Measurements from ENCODE around the gene ROBO2.

ROBO2 gene

DNA sequence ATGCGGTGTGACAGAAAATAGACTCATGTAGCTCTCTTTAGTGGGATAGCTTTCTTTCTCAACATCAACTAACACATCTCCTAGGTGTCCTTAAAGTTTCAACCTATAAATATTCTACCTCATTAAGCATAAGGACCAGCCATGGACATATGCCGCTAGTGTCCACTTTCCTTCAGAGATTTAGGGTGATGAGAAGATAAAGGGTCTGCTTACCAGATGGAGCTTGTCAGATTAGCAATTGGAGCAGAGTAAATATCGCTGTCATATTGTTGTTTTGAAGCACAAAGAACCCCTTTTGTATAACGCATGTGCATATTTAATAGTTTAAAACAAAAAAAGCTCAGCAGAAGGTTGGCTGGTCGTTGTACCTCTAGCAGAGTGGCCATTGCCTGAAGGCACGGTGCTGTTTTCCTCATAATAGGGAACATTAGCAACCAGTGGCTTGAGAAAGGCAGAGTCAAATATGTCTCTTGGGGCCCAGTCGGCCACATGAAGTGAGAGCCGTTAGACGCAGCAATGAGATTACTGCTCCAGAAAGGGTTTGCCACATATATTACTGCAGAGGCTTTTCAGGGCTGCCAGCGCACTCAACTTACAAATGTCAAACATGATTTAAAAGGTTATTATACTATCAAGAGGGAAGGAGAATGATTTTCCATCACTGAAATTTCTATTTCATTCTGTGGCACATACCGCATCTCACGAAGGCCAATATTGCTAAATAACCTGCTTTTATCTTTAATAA lies 264.2 kb downstream of the ROBO2 start:
- no peak for DNase-seq (ENCODE audit: low read depth, low spot score)
- H3K4me3 ChIP-seq (ENCODE audit: low read length), result no peak overlapping the region

DNA sequence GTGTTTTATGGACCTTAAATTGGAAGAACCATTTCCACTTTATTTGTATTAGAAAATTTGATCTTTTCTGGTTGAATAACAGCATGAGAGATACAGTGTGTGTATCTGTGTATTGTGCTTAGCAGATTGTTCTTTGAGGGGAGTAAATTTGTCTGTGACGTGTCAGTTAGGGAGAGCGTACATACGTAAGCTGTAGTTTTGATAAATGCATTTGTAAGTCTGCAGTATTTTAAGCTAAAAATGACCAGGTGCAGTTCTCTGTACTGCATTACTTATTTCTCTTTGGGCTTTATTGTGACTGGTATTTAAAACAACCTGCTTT lies 264.8 kb downstream of the ROBO2 start:
- DNase-seq (ENCODE audit: low read depth, low spot score), result no peak
- H3K4me3 ChIP-seq (ENCODE audit: low read length), result no peak overlapping the region

DNA sequence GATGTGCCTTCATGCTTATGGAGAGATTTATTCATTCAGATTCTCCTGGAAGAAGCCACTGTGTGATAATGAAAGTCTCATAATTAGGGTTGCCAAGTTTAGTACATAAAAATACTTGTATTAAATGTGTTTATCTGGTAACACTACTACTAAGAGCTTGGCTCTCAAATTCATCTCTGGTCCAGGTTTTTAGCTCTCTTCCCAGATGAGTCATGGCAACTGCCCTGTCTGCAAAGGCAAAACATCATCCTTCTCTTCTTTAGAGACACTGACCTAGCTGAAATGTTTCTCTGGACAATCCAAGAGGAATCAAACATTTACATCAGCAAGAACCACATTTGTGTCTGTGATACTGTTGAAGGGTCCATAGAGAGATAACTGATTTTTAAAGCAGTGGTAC lies 269.6 kb downstream of the ROBO2 start:
- H3K4me3 ChIP-seq (ENCODE audit: low read length), result no peak overlapping the region
- DNase-seq (ENCODE audit: low read depth, low spot score), result no peak

DNA sequence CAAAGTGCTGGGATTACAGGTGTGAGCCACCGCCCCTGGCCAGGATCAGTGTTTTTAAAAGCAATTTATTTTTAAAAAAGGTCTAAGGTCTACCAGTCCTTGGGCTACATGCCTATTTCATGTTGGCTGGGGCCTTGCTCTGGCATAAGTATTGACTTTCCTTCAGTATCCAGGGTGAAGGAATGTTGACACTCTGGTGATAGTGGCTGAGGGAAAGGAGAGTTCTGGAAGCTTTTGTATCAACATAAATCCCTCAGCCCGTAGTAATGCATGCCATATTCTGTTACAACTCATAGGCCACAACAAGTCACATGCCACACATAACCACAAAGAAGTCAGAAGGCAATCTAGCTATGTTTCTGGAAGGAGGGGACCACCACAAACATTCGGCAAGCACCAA lies 273.9 kb downstream of the ROBO2 start:
- no peak for DNase-seq (ENCODE audit: low read depth, low spot score)
- no peak overlapping the region for H3K4me3 ChIP-seq (ENCODE audit: low read length)

DNA sequence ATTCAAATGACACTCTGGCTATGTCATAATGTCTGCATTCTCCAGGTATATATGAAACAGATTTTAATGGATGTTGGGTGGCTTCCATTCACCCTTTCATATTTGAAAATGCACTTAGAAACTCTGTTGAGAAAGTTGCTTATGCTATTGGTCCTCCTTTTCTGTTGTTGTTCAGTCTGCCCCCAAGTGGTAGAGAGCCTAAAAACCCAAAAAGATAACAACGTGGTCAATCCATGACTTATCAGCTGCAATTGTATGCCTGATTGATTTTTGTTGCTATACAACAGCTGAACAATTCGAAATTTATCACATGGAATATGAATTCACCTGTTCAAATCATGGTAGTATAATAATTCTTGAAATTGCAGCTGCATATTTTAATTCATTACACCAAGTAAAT lies 279.8 kb downstream of the ROBO2 start:
- peak; percentile 18 for DNase-seq (ENCODE audit: low read depth, low spot score)

DNA sequence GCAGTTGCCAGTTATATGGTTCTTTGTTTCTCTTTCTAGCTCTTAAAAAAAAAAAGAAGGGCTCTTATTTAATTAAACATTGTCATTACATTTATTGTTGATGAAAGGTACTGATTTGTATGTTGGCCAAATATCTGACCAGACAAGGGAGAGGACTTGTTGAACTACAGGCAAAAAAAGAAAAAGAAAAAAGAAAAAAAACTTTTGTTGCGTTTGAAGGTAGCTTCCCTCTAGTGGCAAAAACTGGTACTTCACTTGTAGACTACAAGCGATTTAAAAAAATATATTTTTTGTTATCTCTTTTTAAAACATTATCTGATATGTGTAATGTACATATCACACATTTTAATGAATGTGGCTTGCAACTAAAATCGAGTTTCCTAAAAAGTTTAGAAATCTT lies 280.6 kb downstream of the ROBO2 start:
- DNase-seq (ENCODE audit: low read depth, low spot score), result peak; percentile 70
- H3K4me3 ChIP-seq (ENCODE audit: low read length), result no peak overlapping the region

More for the DNA sequence above, 279.8 kb downstream of the ROBO2 start:
- no peak overlapping the region for H3K4me3 ChIP-seq (ENCODE audit: low read length)

DNA sequence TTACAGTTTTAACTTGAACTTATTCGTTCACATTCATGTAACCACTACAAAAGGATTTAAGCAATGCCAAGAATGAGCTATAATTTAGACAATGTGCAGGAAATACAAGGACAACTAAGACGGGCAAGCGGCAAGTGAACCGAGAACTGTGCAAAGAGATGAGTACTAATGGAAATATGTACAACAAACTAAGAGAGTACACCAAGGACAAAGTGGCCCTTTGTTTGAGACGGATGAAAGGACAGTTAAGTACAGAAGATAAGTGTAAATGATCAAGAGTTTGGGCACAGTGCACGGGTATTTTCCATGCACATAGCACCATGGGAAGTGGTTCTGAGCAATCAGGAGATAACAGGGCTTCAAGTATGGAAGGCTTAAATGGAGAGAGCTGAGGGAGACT lies 281.7 kb downstream of the ROBO2 start:
- DNase-seq (ENCODE audit: low read depth, low spot score), result no peak
- H3K4me3 ChIP-seq (ENCODE audit: low read length), result no peak overlapping the region

DNA sequence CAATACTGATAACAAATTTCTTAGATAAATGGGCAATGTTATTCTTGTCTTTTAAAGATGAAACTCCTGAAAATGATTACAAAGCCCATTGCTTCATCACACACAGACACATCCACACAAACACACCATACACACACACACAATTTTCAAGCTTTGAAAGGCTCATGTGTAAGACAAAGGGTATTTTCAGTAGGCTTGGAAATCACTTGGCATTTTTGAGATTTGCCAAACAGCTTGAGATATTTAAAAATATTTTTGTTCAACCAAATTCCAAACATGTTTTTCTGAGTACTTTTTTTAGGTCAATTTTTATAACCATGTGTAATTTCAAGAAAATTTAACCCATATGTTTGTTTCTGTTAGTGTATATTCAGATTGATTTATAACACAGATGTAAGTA lies 283.7 kb downstream of the ROBO2 start:
- DNase-seq (ENCODE audit: low read depth, low spot score), result no peak
- H3K4me3 ChIP-seq (ENCODE audit: low read length), result no peak overlapping the region

DNA sequence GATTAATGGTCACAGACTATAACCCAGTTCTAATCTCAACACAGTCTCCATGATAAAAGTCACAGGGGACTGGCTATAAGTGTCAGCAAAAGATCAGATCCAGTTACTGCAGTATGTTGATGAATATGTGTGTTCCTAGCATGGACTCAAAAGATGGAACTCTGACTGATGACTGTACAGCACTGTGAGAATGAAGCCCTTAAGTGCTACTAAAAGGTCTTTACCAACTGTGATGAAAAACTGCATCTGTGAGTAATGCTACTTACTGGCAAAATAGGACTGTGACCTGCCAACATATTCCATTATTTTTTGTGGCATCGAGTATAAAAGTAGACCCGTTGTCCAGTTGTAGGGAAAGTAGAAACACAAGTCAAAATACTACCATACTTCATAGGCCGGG lies 284.2 kb downstream of the ROBO2 start:
- no peak overlapping the region for H3K4me3 ChIP-seq (ENCODE audit: low read length)
- DNase-seq (ENCODE audit: low read depth, low spot score), result no peak

DNA sequence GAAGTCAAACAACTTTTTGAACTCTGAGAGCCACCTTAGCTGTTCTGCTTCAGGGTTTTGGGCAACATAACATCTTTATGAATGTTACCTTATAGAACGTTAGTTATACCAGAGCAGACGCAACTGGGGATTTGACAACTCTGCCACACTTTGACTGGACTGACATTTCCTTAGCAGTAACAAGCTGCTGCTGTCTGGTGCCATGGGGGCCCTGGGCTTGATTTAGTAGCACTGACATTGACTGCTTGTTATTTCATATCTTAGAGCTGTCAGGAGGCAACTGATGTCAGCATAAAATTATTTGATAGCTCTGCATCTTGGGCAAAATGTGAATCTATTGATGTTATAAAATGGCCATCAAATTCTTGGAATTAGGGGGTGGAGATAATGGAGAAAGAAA lies 285.4 kb downstream of the ROBO2 start:
- no peak overlapping the region for H3K4me3 ChIP-seq (ENCODE audit: low read length)
- no peak for DNase-seq (ENCODE audit: low read depth, low spot score)

DNA sequence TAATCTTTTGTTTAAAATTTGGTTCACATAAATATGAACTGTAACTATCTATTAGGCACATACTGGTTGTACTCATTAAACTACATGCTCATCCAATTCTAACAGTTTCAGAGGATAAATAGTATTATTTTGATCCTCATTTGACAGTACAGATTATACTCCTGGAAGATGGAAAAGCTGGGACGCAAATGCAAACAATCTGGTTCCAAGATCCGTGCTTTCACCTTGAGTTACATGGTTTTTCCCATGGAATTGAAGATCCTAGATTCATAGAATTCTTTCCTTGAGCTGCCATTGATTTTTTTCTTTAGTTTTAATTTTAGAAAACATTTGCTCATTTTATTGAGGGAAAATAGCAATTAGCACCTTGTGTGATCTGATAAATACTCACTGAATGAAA lies 285.8 kb downstream of the ROBO2 start:
- H3K4me3 ChIP-seq (ENCODE audit: low read length), result no peak overlapping the region
- no peak for DNase-seq (ENCODE audit: low read depth, low spot score)

DNA sequence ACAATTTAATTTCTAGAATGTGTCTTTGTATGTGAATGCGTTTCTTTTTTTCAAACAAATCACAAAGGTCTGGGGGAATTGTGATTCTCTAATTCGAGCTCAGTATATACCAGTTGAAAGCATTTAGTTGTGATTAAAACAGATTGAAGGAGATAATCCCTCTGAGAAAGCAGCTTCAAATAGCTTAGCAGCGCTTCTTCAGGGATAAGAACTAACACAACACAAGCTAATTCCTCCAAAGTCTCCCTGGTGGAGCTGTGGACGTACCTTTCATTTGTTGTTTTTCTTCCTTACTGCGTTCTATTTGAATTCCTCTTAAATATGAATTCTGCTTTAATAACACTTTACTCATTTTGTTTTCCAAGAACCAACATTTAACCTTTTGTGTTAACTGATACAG lies 286.7 kb downstream of the ROBO2 start:
- no peak for DNase-seq (ENCODE audit: low read depth, low spot score)
- no peak overlapping the region for H3K4me3 ChIP-seq (ENCODE audit: low read length)

DNA sequence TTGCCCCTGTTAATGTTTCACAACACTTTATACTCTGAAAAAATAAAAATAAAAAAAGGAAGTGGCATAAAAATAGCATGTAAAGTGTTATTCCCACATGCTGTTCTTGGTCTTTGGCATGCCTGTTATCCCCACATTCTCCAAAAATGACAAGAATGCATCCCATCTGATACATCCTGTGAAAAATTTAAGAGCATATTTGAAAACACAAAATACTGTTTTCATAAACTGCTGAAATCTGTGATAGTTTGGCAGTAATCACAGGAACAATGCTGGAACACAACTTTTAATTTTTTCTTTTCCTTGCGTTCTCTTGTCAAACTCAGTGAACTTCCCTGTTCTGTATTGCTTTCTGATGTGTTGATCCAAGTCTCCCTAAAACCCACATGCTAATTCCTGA lies 288.8 kb downstream of the ROBO2 start:
- DNase-seq (ENCODE audit: low read depth, low spot score), result no peak
- no peak overlapping the region for H3K4me3 ChIP-seq (ENCODE audit: low read length)

DNA sequence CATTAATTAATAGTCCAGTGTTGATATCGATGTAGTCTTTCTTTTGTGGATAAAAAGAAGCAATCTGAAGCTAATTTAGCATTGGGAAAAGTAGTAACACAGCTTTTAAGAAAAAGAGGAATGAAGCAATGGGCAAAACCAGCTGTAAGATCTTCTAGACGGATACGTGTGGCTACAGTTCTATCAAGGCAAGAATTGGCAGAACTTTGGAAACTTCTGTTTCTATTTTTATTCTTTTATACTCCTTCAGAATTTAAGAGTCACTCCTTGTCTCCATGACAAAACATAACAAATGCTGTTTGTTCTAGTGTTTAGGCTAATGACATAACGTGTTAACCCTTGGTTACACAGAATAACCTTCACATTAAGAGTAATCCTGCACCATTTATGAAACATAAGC lies 289.2 kb downstream of the ROBO2 start:
- no peak overlapping the region for H3K4me3 ChIP-seq (ENCODE audit: low read length)
- no peak for DNase-seq (ENCODE audit: low read depth, low spot score)

DNA sequence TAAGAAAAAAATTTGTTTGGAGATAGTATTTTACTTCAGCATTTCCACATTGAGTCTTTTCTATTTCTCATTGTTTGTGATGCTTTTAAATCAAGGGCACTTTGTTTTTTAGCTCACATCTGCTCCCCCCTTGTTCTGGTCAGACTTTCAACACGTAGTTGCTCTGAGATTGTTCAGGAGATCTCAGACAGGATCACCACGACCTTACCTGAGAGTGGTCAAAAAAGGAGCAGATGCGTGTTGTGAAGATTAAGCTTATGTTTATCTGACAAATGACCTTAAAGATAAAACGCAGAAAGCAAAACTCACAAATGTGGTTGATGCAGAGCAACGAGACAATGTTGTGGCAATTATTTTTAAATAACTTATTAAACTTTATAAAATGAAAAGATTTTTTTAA lies 298.3 kb downstream of the ROBO2 start:
- DNase-seq (ENCODE audit: low read depth, low spot score), result no peak
- H3K4me3 ChIP-seq (ENCODE audit: low read length), result no peak overlapping the region

DNA sequence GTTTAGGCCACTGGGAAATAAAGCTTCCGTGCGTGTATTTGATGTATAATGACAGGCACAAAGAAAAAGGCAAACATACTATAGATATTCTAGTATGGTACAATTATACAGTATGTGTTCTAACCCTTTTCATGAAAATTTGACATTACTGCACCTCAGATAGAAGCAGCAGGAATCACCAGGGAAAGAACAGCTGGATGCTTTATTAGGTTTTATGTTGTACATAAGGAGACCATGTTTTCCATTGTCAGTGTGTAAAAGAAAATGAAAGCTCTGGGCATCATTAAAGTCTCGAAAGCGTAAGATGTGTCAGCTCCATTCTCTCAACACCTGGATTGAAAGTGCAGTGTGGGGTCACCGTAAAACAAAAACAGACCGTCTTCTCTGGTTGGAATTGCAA lies 302.1 kb downstream of the ROBO2 start:
- H3K4me3 ChIP-seq (ENCODE audit: low read length), result no peak overlapping the region
- no peak for DNase-seq (ENCODE audit: low read depth, low spot score)

DNA sequence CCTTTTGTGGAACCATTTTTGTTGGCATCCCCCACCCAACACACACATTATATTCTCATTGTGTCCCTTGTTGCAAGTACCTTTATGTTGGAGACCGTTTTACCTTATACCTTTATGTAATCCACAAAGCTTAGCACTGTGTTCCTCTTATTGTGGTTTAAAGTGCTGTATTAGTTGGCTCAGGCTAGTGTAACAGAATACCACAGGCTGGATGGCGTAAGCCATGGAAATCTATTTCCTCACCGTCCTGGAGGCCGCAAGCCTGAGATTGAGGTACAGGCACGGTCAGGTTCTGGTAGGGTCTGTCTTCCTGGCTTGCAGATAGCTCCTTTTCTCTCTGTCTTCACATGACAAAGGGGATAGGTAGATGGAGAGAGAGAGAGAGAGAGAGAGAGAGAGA lies 302.8 kb downstream of the ROBO2 start:
- no peak for DNase-seq (ENCODE audit: low read depth, low spot score)
- H3K4me3 ChIP-seq (ENCODE audit: low read length), result no peak overlapping the region

DNA sequence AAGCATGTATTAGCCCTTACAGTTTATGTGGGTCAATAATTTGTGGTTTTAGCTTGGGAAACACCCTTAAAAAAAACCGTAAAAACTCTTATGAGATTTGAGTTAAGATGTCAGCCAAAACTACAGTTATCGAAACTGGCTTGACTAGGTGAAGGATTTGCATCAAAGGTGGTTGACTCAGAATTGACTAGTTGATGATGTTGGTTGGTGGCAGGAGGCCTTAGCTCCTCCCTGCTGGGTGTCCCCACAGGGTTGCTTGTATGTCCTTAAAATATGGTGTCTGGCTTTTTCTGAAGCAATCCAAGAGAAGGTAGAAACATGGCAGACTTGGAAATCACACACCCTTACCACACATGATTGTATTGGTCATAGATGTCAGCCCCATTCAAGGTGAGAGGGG lies 305.1 kb downstream of the ROBO2 start:
- no peak for DNase-seq (ENCODE audit: low read depth, low spot score)
- no peak overlapping the region for H3K4me3 ChIP-seq (ENCODE audit: low read length)

DNA sequence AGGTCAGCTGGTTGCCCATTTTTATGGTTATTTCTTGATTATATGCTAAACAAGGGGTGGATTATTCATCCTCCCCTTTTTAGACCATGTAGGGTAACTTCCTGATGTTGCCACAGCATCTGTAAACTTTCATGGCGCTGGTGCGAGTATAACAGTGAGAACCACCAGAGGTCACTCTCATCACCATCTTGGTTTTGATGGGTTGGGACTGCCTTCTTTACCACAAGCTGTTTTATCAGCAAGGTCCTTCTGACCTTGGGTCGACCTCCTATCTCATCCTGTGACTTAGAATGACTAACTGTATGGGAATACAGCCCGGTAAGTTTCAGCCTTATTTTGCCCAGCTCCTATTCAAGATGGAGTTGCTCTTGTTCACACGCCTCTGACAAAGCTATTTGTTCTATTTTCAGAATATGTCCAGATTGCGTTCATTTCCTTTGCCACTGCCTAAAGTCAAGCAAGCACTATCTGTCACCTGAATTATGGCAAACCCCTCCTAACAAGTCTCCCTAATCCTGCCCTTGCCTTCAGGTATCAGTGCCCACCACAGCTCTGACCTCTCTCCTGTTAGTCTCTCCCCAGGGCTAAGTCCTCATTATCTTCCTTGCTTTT lies 308.5 kb downstream of the ROBO2 start:
- peak; percentile 17 for DNase-seq (ENCODE audit: low read depth, low spot score)

DNA sequence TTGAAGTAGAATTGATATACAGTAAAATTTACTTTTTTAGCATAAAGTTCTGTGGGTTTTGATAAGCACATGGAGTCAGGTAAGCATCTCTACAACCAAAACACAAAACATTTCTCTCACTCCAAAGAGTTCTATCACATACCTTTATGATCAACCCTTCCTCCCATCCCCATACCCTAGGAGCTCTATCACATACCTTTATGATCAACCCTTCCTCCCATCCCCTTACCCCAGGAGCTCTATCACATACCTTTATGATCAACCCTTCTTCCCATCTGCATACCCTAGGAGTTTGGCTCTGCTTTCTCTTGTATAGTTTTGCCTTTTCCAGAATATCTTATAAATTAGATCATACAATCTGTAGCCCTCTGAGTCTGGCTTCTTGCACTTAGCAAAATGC lies 315.1 kb downstream of the ROBO2 start:
- no peak for DNase-seq (ENCODE audit: low read depth, low spot score)
- H3K4me3 ChIP-seq (ENCODE audit: low read length), result no peak overlapping the region

More for the DNA sequence above, 308.5 kb downstream of the ROBO2 start:
- H3K4me3 ChIP-seq (ENCODE audit: low read length), result no peak overlapping the region

DNA sequence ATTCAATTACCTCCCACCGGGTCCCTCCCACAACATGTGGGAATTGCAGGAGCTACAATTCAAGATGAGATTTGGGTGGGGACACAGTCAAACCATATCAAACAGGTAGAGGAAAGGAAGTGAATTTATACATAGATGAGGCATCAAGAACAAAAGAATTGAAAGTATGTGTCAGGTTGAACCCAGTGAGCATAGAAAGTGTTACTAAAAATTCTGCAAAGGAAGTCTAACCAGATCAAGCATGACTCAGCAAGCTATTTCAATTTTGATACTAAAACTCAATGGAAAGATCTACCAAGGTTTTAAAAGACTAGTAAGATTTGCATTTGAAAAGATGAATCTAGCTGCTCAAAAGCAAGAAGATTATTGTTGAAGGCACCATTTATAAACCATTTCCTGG lies 323.0 kb downstream of the ROBO2 start:
- DNase-seq (ENCODE audit: low read depth, low spot score), result no peak
- H3K4me3 ChIP-seq (ENCODE audit: low read length), result no peak overlapping the region
